Central memory CD8-positive, alpha-beta T cell (primary cell): ENCODE measurements around the gene CTNNA2.

ENCODE experiments used
- ATAC-seq: fragments of 150-1000 bp; cut with Tn5 transposase; replicated peaks from 2 replicates; pipeline ENCODE4 v1.10.0; 2022; ENCODE audit warnings: mild to moderate bottlenecking, moderate FRiP score, moderate number of reproducible peaks; ENCODE audit not compliant: poor library complexity, severe bottlenecking; ENCODE audit errors: extremely low read depth
- DNase-seq, 2 donors: peaks; one replicate each; pipeline ENCODE4 v3.0.0; 2021; ENCODE audit warnings: low spot score in 2 of 2
- H3K27ac Mint-ChIP-seq: one replicate; pipeline ENCODE4 v1.8.0; 2022; ENCODE audit warnings: low read depth, mild to moderate bottlenecking, moderate library complexity, mixed read lengths
- H3K27me3 Mint-ChIP-seq: one replicate; pipeline ENCODE4 v1.8.0; 2022; ENCODE audit warnings: mixed read lengths
- H3K36me3 Mint-ChIP-seq: one replicate; pipeline ENCODE4 v1.8.0; 2022; ENCODE audit warnings: mild to moderate bottlenecking, moderate library complexity, mixed read lengths; ENCODE audit not compliant: insufficient read depth
- H3K4me1 Mint-ChIP-seq: one replicate; pipeline ENCODE4 v1.8.0; 2022; ENCODE audit warnings: mixed read lengths
- H3K4me3 Mint-ChIP-seq: one replicate; pipeline ENCODE4 v1.8.0; 2022; ENCODE audit warnings: mild to moderate bottlenecking, moderate library complexity, mixed read lengths
- H3K9me3 Mint-ChIP-seq: one replicate; pipeline ENCODE4 v1.8.0; 2022; ENCODE audit warnings: mixed read lengths

CTNNA2 gene

GRCh38 chr2:79903222-79904000, 390.6 kb downstream of the CTNNA2 start:
- H3K4me1 Mint-ChIP-seq = no peaks in the 10 kb centered on the region
- no peak for ATAC-seq
- H3K36me3 Mint-ChIP-seq = no peaks in the 10 kb centered on the region
- H3K9me3 Mint-ChIP-seq = peaks cover 16% of the 10 kb centered on the region
- no peak overlapping the region for H3K4me3 Mint-ChIP-seq
- DNase-seq = no peak
- no peak overlapping the region for H3K27ac Mint-ChIP-seq
- H3K27me3 Mint-ChIP-seq = no peaks in the 10 kb centered on the region

- Mint-ChIP-seq H3K27me3 (no peaks in the 10 kb centered on the region), H3K9me3 (peaks cover 10% of the 10 kb centered on the region), H3K4me3 (no peak overlapping the region), H3K36me3 (no peaks in the 10 kb centered on the region), H3K27ac (no peak overlapping the region), H3K4me1 (no peaks in the 10 kb centered on the region)
- DNase-seq = no peak
- ATAC-seq = no peak
Measured at GRCh38 chr2:79906139-79906890, 393.5 kb downstream of the CTNNA2 start.

- Mint-ChIP-seq H3K4me3 (no peak overlapping the region), H3K36me3 (no peaks in the 10 kb centered on the region), H3K27ac (no peak overlapping the region), H3K4me1 (no peaks in the 10 kb centered on the region), H3K9me3 (peaks cover 16% of the 10 kb centered on the region), H3K27me3 (no peaks in the 10 kb centered on the region)
- DNase-seq (no peak), ATAC-seq (no peak)
Measured at GRCh38 chr2:79909521-79909920, 396.7 kb downstream of the CTNNA2 start.

GRCh38 chr2:79910643-79911042, 397.8 kb downstream of the CTNNA2 start:
- Mint-ChIP-seq H3K27me3 (no peaks in the 10 kb centered on the region), H3K9me3 (peaks cover 16% of the 10 kb centered on the region), H3K27ac (no peak overlapping the region), H3K36me3 (no peaks in the 10 kb centered on the region), H3K4me1 (no peaks in the 10 kb centered on the region), H3K4me3 (no peak overlapping the region)
- ATAC-seq = no peak
- no peak for DNase-seq

- Mint-ChIP-seq H3K27me3 (no peaks in the 10 kb centered on the region), H3K27ac (no peak overlapping the region), H3K9me3 (peaks cover 22% of the 10 kb centered on the region), H3K4me3 (no peak overlapping the region), H3K4me1 (no peaks in the 10 kb centered on the region), H3K36me3 (no peaks in the 10 kb centered on the region)
- DNase-seq = no peak
- ATAC-seq = no peak
Measured at GRCh38 chr2:79915455-79915854, 402.6 kb downstream of the CTNNA2 start.

GRCh38 chr2:79916285-79916684, 403.4 kb downstream of the CTNNA2 start:
- no peaks in the 10 kb centered on the region for H3K27me3 Mint-ChIP-seq
- DNase-seq (no peak), ATAC-seq (no peak)
- H3K9me3 Mint-ChIP-seq = peaks cover 25% of the 10 kb centered on the region
- H3K4me3 Mint-ChIP-seq = no peak overlapping the region
- no peaks in the 10 kb centered on the region for H3K36me3 Mint-ChIP-seq
- H3K4me1 Mint-ChIP-seq = no peaks in the 10 kb centered on the region
- H3K27ac Mint-ChIP-seq = no peak overlapping the region

GRCh38 chr2:79920512-79921076, 407.7 kb downstream of the CTNNA2 start:
- no peaks in the 10 kb centered on the region for H3K4me1 Mint-ChIP-seq
- peaks cover 15% of the 10 kb centered on the region for H3K9me3 Mint-ChIP-seq
- no peak overlapping the region for H3K27ac Mint-ChIP-seq
- ATAC-seq (no peak), DNase-seq (no peak)
- H3K36me3 Mint-ChIP-seq = no peaks in the 10 kb centered on the region
- H3K27me3 Mint-ChIP-seq = no peaks in the 10 kb centered on the region
- no peak overlapping the region for H3K4me3 Mint-ChIP-seq

GRCh38 chr2:79929624-79930023, 416.8 kb downstream of the CTNNA2 start:
- ATAC-seq = no peak
- no peak for DNase-seq
- Mint-ChIP-seq H3K4me1 (no peaks in the 10 kb centered on the region), H3K9me3 (peaks cover 11% of the 10 kb centered on the region), H3K27ac (no peak overlapping the region), H3K4me3 (no peak overlapping the region), H3K27me3 (no peaks in the 10 kb centered on the region), H3K36me3 (peaks cover 2% of the 10 kb centered on the region)

- no peak for DNase-seq
- Mint-ChIP-seq H3K27me3 (no peaks in the 10 kb centered on the region), H3K36me3 (no peaks in the 10 kb centered on the region), H3K4me3 (no peak overlapping the region), H3K4me1 (no peaks in the 10 kb centered on the region), H3K27ac (no peak overlapping the region), H3K9me3 (peaks cover under 1% of the 10 kb centered on the region)
- no peak for ATAC-seq
Measured at GRCh38 chr2:79935046-79935732, 422.3 kb downstream of the CTNNA2 start.

- Mint-ChIP-seq H3K27ac (no peak overlapping the region), H3K4me1 (no peaks in the 10 kb centered on the region), H3K36me3 (no peaks in the 10 kb centered on the region), H3K27me3 (no peaks in the 10 kb centered on the region), H3K9me3 (peaks cover under 1% of the 10 kb centered on the region), H3K4me3 (no peak overlapping the region)
- ATAC-seq (no peak), DNase-seq (no peak)
Measured at GRCh38 chr2:79935771-79936657, 423.2 kb downstream of the CTNNA2 start.

- Mint-ChIP-seq H3K4me1 (no peaks in the 10 kb centered on the region), H3K36me3 (no peaks in the 10 kb centered on the region), H3K27me3 (no peaks in the 10 kb centered on the region), H3K27ac (no peak overlapping the region), H3K9me3 (peaks cover 3% of the 10 kb centered on the region), H3K4me3 (no peak overlapping the region)
- no peak for ATAC-seq
- DNase-seq = no peak
Measured at GRCh38 chr2:79936715-79937114, 423.9 kb downstream of the CTNNA2 start.

- no peaks in the 10 kb centered on the region for H3K4me1 Mint-ChIP-seq
- no peaks in the 10 kb centered on the region for H3K27me3 Mint-ChIP-seq
- peaks cover 3% of the 10 kb centered on the region for H3K9me3 Mint-ChIP-seq
- DNase-seq (no peak), ATAC-seq (no peak)
- no peak overlapping the region for H3K4me3 Mint-ChIP-seq
- H3K36me3 Mint-ChIP-seq = no peaks in the 10 kb centered on the region
- no peak overlapping the region for H3K27ac Mint-ChIP-seq
Measured at GRCh38 chr2:79938648-79939047, 425.8 kb downstream of the CTNNA2 start.
